ENCODE results near the gene TAT.

Gene TAT

DNA sequence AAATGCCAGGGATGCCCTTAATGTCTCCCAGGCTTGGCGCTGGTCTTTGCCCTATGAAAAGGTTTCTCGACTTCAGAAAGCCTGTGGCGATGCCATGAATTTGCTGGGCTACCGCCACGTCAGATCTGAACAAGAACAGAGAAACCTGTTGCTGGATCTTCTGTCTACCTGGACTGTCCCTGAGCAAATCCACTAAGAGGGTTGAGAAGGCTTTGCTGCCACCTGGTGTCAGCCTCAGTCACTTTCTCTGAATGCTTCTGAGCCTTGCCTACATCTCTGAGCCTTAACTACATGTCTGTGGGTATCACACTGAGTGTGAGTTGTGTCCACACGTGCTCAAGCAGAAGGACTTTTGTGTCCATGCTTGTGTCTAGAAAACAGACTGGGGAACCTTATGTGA is 39.2 kb downstream of the TAT start:
- H2AFZ ChIP-seq (ENCODE audit: low read length, unreplicated experiment) = no peak overlapping the region
- H3K4me1 ChIP-seq (ENCODE audit: control insufficient read depth, insufficient read depth, low read length, unreplicated experiment) = no peaks in the 10 kb centered on the region
- H3K79me2 ChIP-seq (ENCODE audit: control insufficient read depth, insufficient read depth, low read length, unreplicated experiment) = no peaks in the 10 kb centered on the region
- H3K27ac ChIP-seq (ENCODE audit: low read depth, low read length) = no peak overlapping the region
- no peak overlapping the region for H3K4me3 ChIP-seq (ENCODE audit: low read depth, low read length)
- no peaks in the 10 kb centered on the region for H3K36me3 ChIP-seq (ENCODE audit: insufficient read depth, low read length)
- H3K27me3 ChIP-seq (ENCODE audit: insufficient read depth, low read length) = peaks cover 52% of the 10 kb centered on the region

GRCh38 chr16:71536752-71537499 is 40.0 kb downstream of the TAT start:
- Histone ChIP-seq H3K4me3 (ENCODE audit: low read depth, low read length) (no peak overlapping the region), H3K79me2 (ENCODE audit: control insufficient read depth, insufficient read depth, low read length, unreplicated experiment) (no peaks in the 10 kb centered on the region), H3K4me1 (ENCODE audit: control insufficient read depth, insufficient read depth, low read length, unreplicated experiment) (no peaks in the 10 kb centered on the region), H2AFZ (ENCODE audit: low read length, unreplicated experiment) (no peak overlapping the region), H3K36me3 (ENCODE audit: insufficient read depth, low read length) (no peaks in the 10 kb centered on the region), H3K27ac (ENCODE audit: low read depth, low read length) (no peak overlapping the region), H3K27me3 (ENCODE audit: insufficient read depth, low read length) (peaks cover 48% of the 10 kb centered on the region)

DNA sequence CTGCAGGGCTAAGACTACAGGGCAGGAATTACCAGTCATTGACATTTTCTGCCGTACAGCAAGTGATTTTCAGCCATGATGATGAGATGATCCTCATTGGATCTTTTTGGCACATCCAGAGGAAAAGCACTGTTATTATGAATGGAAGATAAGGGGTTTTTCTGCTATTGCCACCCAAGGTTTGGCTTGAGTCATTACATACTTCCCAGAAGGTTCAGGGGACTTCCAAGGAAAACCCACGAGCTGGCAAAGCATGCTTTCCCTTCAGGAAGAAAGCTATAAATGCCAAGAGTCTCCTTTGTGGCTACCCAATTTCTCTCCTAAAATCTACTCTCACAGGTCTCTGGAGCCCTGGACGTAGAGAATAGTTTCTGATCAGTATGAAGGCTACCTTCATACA is 44.5 kb downstream of the TAT start:
- Histone ChIP-seq H3K4me3 (ENCODE audit: low read depth, low read length) (no peak overlapping the region), H2AFZ (ENCODE audit: low read length, unreplicated experiment) (no peak overlapping the region), H3K79me2 (ENCODE audit: control insufficient read depth, insufficient read depth, low read length, unreplicated experiment) (no peaks in the 10 kb centered on the region), H3K4me1 (ENCODE audit: control insufficient read depth, insufficient read depth, low read length, unreplicated experiment) (no peaks in the 10 kb centered on the region), H3K36me3 (ENCODE audit: insufficient read depth, low read length) (no peaks in the 10 kb centered on the region), H3K27ac (ENCODE audit: low read depth, low read length) (no peak overlapping the region), H3K27me3 (ENCODE audit: insufficient read depth, low read length) (peaks cover 39% of the 10 kb centered on the region)

DNA sequence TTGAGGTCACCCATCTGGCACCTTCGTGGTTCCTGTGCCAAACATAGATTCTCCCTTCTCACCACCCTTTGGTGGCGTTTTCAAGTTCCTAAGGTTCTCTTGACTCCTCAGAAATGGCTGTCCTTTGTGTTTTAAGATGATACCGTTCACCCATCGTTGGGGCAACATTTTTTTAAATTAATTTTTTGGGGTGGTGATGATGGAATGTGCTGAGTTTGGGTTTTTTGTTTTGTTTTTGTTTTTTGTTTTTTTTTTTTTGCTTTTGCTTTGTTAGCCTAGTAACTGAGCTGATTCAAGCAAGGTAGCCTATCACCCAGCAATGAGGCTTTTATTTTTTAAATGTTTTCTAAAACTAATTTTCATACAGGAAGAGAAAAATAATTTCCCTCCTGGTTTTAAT is 48.0 kb downstream of the TAT start:
- peaks cover 45% of the 10 kb centered on the region for H3K27me3 ChIP-seq (ENCODE audit: insufficient read depth, low read length)
- H3K4me3 ChIP-seq (ENCODE audit: low read depth, low read length) = no peak overlapping the region
- H3K36me3 ChIP-seq (ENCODE audit: insufficient read depth, low read length) = no peaks in the 10 kb centered on the region
- H3K27ac ChIP-seq (ENCODE audit: low read depth, low read length) = no peak overlapping the region
- H2AFZ ChIP-seq (ENCODE audit: low read length, unreplicated experiment) = no peak overlapping the region
- H3K79me2 ChIP-seq (ENCODE audit: control insufficient read depth, insufficient read depth, low read length, unreplicated experiment) = no peaks in the 10 kb centered on the region
- peaks cover 12% of the 10 kb centered on the region for H3K4me1 ChIP-seq (ENCODE audit: control insufficient read depth, insufficient read depth, low read length, unreplicated experiment)

DNA sequence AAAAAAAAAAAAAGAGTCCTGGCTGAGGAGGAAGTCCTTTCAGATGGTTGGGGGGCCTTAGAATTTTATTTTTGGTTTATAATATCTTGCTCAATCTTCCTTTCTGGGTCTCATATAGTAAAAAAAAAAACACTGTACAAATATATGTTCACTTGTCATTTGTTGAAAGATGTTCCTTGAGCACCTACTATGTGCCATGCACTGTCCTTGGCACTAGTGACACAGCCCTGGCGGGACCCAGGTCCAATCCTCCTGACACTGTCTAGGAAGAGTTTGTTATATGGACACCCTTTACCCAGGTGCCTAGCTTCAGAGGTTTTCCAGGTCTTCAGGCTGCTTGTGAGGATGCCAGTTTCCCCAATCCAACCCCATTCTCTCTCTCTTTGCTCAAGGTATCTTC is 48.6 kb downstream of the TAT start:
- H3K27ac ChIP-seq (ENCODE audit: low read depth, low read length) = no peak overlapping the region
- no peaks in the 10 kb centered on the region for H3K79me2 ChIP-seq (ENCODE audit: control insufficient read depth, insufficient read depth, low read length, unreplicated experiment)
- peaks cover 12% of the 10 kb centered on the region for H3K4me1 ChIP-seq (ENCODE audit: control insufficient read depth, insufficient read depth, low read length, unreplicated experiment)
- no peak overlapping the region for H3K4me3 ChIP-seq (ENCODE audit: low read depth, low read length)
- H2AFZ ChIP-seq (ENCODE audit: low read length, unreplicated experiment) = no peak overlapping the region
- no peaks in the 10 kb centered on the region for H3K36me3 ChIP-seq (ENCODE audit: insufficient read depth, low read length)
- peaks cover 48% of the 10 kb centered on the region for H3K27me3 ChIP-seq (ENCODE audit: insufficient read depth, low read length)

GRCh38 chr16:71526111-71526631 is 50.7 kb downstream of the TAT start, which contains the start of gene CHST4:
TSS of gene CHST4 (plus strand) at chr16:71526426. CDS start at chr16:71536678, 10,252 bp downstream.
- Histone ChIP-seq H3K79me2 (ENCODE audit: control insufficient read depth, insufficient read depth, low read length, unreplicated experiment) (no peaks in the 10 kb centered on the region), H3K27ac (ENCODE audit: low read depth, low read length) (no peak within 1 kb of the TSS), H3K27me3 (ENCODE audit: insufficient read depth, low read length) (peaks cover 61% of the 10 kb centered on the region), H3K36me3 (ENCODE audit: insufficient read depth, low read length) (no peaks in the 10 kb centered on the region), H2AFZ (ENCODE audit: low read length, unreplicated experiment) (peak within 1 kb of the TSS; percentile 37), H3K4me1 (ENCODE audit: control insufficient read depth, insufficient read depth, low read length, unreplicated experiment) (peaks cover 12% of the 10 kb centered on the region), H3K4me3 (ENCODE audit: low read depth, low read length) (peak within 1 kb of the TSS; percentile 35)

DNA sequence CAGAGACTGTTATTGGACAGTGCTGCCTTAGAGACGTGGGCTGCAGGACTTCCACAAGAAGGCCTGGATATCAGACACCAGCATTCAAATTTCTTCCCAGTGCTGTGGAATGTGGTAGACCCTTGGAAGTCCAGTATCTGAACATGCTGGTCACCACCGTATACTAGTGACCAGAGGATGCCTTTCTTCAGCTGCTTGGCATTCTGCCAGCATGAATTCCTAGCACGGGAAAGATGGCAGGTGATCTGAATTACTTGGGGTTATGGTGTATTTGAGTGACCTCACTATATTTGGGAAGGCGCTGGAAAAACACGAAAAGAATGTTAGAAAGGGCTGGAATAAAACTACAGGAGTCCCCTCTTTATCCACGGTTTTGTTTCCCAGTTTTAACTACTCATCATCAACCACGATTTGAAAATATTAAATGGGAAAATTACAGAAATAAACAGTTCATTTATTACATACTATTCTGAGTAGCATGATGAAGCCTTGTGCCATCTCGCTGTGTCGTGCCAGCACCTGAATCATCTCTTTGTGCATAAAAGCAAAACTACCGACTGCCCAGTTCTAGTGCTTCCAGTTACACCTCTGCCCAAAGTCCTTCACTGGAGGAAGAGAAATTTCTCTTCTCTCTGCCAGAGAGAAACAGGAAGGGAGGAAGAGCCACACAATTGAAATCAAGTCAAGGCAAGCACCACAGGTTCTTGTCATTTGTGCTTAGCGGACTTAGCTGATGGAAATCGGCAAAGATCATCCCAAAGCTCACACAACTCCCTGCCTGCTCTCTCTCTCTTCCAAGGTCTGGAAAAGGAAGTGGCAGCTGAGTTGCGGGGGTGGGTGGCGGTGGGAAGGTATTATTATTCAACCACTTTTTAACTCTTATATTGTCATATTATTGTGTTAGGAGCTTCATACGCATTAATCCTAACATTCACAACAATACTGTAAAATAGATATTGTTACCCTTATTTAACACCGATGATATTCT is 52.0 kb downstream of the TAT start:
- H3K4me1 ChIP-seq (ENCODE audit: control insufficient read depth, insufficient read depth, low read length, unreplicated experiment) = peaks cover 12% of the 10 kb centered on the region
- H3K36me3 ChIP-seq (ENCODE audit: insufficient read depth, low read length) = no peaks in the 10 kb centered on the region
- H2AFZ ChIP-seq (ENCODE audit: low read length, unreplicated experiment) = no peak overlapping the region
- H3K27ac ChIP-seq (ENCODE audit: low read depth, low read length) = no peak overlapping the region
- no peak overlapping the region for H3K4me3 ChIP-seq (ENCODE audit: low read depth, low read length)
- H3K79me2 ChIP-seq (ENCODE audit: control insufficient read depth, insufficient read depth, low read length, unreplicated experiment) = no peaks in the 10 kb centered on the region
- peaks cover 66% of the 10 kb centered on the region for H3K27me3 ChIP-seq (ENCODE audit: insufficient read depth, low read length)

DNA sequence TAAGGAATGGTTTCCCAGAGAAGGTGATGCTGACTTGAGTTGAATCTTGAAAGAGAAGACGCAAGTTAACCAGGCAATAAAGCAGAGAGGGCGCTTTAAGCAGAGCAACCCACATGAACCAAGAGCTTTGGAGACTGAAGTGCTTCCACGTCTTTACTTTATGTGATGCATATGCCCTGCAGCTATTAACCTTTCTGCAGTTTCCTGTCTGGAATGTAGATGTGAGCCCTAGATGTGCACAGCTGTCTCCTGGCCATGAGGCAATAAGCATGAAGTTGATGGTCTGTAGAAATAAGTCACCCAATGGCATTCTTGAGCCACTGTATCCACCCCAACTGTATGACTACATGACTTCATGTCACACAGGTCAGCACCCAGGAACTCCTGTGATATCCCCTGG is 56.3 kb downstream of the TAT start:
- H2AFZ ChIP-seq (ENCODE audit: low read length, unreplicated experiment) = no peak overlapping the region
- no peak overlapping the region for H3K4me3 ChIP-seq (ENCODE audit: low read depth, low read length)
- H3K36me3 ChIP-seq (ENCODE audit: insufficient read depth, low read length) = no peaks in the 10 kb centered on the region
- H3K4me1 ChIP-seq (ENCODE audit: control insufficient read depth, insufficient read depth, low read length, unreplicated experiment) = no peaks in the 10 kb centered on the region
- no peaks in the 10 kb centered on the region for H3K79me2 ChIP-seq (ENCODE audit: control insufficient read depth, insufficient read depth, low read length, unreplicated experiment)
- H3K27me3 ChIP-seq (ENCODE audit: insufficient read depth, low read length) = peaks cover 78% of the 10 kb centered on the region
- H3K27ac ChIP-seq (ENCODE audit: low read depth, low read length) = no peak overlapping the region

All from ACC112 (cell line).